GM19455 (cell line): Measurements from ENCODE around the gene PHF1.

Source experiments
- ATAC-seq: cut with Tn5 transposase; IDR thresholded peaks from one replicate; pipeline ENCODE4 v1.9.1; 2021; ENCODE audit not compliant: unreplicated experiment

Gene PHF1

GRCh38 chr6:33430991-33431879, 20.4 kb downstream of the PHF1 start:
- no peak for ATAC-seq

GRCh38 chr6:33431880-33432541, 21.2 kb downstream of the PHF1 start:
- ATAC-seq, result no peak

DNA sequence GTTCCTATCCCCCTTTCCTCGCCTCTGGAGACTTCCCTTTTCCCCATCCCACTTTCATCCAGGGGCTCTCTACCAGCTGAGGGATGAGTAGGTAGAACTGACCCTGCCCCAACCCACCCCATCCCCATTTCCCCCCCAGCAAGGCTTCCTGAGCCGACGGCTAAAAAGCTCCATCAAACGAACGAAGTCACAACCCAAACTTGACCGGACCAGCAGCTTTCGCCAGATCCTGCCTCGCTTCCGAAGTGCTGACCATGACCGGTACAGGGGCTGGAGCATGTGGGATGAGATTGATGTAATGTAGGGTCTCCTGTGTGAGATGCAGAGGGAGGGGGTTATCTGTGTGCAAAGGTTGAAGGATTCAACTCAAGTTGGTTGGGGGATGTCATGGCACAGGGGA, 21.7 kb downstream of the PHF1 start:
- no peak for ATAC-seq

- no peak for ATAC-seq
Measured at GRCh38 chr6:33433001-33433543, 22.3 kb downstream of the PHF1 start.

DNA sequence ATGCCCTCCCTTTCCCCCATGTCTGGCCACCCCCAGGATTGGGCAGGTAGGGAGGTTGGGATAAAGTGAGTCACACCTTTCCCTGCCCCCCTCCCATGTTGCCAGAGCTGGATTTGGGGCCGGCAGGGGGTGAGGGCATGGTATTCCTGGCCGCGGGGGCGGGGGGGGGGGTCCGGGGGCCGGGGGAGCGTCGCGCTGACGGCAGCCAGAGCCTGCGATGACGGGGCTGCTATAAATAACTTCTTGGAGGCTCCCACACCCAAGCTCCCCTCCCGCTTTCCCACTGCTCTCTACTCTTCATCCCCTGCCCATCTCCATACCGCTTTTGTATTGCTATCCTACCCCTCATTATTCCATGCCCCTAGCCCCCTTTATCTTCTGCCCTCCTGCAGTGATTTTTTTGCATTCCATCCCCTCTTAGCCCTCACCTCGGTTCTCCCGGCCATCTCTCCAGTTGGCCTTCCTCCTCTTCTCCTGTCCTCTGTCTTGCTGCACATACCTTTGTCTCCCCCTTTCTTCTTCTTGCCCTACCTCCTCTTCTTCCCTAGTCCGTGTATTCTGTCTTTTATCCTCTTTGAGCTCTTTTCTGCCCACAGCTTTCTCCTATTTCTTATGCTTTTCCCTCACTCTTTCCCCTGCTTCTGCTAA, 22.9 kb downstream of the PHF1 start:
- ATAC-seq, result no peak

- ATAC-seq, result no peak
Measured at GRCh38 chr6:33434961-33435360, 24.1 kb downstream of the PHF1 start.

- ATAC-seq, result no peak
Measured at GRCh38 chr6:33437666-33438065, 26.9 kb downstream of the PHF1 start.

- ATAC-seq, result no peak
Measured at GRCh38 chr6:33438978-33439594, 28.3 kb downstream of the PHF1 start.

- no peak for ATAC-seq
Measured at GRCh38 chr6:33439956-33440648, 29.3 kb downstream of the PHF1 start.

DNA sequence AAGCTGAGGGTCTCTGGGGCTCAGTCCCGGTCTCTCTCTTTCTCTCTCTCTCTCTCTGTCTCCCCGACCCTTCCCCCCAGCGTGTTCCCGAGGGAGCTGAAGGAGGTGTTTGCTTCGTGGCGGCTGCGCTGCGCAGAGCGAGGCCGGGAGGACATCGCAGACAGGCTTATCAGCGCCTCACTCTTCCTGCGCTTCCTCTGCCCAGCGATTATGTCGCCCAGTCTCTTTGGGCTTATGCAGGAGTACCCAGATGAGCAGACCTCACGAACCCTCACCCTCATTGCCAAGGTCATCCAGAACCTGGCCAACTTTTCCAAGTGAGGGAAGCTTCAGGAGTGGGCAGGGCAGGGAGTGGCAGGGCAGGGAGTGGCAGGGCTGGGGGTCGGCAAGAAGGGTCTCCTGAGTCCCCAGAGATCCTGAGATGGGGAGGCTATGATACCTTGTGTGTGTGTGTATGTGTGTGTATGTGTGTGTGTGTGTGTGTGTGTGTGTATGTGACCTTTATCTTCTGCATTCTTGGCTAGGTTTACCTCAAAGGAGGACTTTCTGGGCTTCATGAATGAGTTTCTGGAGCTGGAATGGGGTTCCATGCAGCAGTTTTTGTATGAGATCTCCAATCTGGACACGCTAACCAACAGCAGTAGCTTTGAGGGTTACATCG, 30.0 kb downstream of the PHF1 start:
- no peak for ATAC-seq

DNA sequence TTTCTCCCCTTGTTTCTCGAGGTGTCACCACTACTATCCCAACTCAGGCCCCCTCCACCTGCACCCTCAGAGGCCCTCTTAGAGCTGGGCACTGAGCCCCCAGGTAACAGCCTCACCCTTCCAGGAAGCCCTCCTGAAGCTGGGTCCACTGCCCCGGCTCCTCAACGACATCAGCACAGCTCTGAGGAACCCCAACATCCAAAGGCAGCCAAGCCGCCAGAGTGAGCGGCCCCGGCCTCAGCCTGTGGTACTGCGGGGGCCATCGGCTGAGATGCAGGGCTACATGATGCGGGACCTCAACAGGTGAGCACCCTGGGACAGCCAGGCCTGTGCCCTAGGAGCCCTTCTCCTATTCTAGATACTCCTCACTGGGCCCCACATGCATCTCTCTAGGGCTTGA, 30.6 kb downstream of the PHF1 start:
- ATAC-seq, result no peak

- no peak for ATAC-seq
Measured at GRCh38 chr6:33442283-33442682, 31.5 kb downstream of the PHF1 start.

GRCh38 chr6:33443025-33443424, 32.2 kb downstream of the PHF1 start:
- no peak for ATAC-seq

- no peak for ATAC-seq
Measured at GRCh38 chr6:33443619-33444504, 33.0 kb downstream of the PHF1 start.

DNA sequence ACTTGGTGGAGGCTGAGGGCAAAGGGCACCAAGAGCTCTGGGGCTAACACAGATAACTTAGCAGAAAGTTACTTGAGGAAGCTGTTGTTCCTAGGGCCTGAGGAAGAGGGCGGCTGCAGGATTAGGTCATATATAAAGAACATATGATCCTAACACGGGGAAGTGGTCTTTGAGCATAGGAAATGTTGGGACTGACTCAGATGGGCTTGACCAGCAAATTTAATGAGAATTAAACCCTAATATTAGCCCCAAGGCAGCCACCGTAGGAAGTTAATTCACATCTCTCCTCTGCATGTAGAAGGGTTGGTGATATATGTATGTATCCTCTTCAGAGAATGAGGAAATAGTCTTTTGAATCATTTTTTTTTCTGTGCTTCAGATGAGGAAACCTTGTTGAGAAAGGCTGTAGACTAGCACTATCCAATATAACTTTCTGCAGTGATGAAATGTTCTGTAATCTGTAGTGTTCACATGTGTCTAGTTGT, 34.3 kb downstream of the PHF1 start:
- no peak for ATAC-seq

GRCh38 chr6:33446356-33446755, 35.5 kb downstream of the PHF1 start:
- ATAC-seq, result no peak

DNA sequence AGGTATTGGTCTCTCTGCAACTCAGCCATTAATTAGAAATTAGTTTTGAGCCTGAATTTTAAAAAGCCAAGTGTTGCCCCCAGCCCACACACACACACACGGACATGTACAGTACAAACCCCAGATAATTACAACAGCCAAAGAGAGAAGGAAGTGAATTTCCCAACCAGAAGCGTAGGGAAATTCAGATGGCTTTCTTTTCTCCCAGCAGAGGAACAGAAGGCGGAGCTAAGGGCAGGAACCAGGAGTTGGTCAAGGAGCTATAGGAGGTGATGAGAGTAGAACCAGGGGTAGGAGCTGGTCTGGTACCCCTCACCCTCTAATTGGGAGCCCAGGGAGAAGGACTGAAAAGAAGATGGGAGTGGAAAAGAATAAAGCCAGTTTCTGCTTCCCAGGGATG, 39.6 kb downstream of the PHF1 start:
- no peak for ATAC-seq

- ATAC-seq, result no peak
Measured at GRCh38 chr6:33451606-33452005, 40.8 kb downstream of the PHF1 start.

DNA sequence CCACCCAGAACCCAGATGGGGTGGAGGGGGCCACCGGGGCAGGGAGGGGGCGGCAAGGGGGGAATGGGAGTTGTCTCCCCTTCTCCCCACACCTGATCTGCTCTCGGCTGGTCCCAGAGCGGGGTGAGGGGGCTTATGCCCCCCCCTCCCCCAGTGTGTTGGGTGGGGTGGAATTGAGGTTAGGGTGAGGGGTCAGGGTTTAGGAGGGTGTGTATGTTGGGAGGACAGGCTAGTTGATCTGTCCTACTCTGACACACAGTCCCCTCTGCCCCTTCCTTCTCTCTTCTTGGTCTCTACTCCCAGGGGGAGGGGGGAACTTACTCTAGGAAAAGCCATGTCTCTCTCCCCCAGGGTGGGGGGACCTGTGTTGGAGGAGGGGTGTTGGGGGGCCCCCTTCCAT, 41.7 kb downstream of the PHF1 start:
- ATAC-seq, result no peak
